CD4-positive, alpha-beta T cell treated with Interleukin-12 subunit alpha and Interleukin-12 subunit beta, for 1 hour (primary cell): Measurements from ENCODE around the gene DPY19L2.

Source experiments
- DNase-seq: peaks from one replicate; pipeline ENCODE4 v3.0.0-alpha.2; 2020

The DPY19L2 gene

DNA sequence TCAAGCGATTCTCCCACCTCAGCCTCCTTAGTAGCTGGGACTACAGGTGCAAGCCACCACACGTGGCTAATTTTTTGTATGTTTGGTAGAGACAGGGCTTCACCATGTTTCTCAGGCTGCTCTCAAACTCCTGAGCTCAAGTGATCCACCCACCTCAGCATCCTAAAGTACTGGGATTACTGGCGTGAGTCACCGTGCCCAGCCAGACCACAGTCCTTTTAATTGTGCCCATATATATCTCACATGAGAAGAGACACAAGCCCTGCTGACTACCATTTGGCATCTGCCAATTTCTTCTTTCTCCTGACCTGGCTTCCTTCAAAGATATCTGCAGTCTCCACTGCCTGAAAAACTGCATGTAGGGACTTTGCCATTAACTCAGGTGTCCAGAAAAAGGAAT, 142.5 kb downstream of the DPY19L2 start:
- no peak for DNase-seq

DNA sequence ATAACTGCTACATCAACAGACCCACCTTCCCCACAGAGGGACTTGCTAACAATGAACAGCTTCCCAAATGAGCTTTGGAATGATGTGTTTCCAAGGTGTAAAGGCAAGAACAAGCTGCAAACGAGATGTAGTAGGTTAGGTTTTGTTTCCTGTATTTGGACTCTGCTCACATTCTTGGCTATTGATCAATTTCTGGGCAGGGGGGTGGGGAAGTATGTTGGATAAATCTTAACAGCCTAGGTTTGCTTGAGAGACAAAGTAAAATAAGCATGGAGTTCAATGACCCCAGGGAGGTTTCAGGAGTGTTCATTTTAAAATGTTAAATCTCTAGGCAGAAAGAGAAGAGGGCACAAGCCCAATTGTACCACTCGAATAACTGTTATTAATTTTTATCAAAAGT, 146.6 kb downstream of the DPY19L2 start:
- DNase-seq, result no peak
